ENCODE results near the gene CNPY4. TPM values are rescaled to one million over a fixed set of nuclear protein-coding genes. Genes with fewer than 3 reads are reported as not detected.
A peak's percentile ranks its signal among the peaks of the same experiment; 100 is the strongest.

Gene CNPY4, protein sequence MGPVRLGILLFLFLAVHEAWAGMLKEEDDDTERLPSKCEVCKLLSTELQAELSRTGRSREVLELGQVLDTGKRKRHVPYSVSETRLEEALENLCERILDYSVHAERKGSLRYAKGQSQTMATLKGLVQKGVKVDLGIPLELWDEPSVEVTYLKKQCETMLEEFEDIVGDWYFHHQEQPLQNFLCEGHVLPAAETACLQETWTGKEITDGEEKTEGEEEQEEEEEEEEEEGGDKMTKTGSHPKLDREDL
- 12.2 and 17.1 TPM in 2 replicates for total RNA-seq (2014; rRNA removed; shearing (Covaris generic))

DNA sequence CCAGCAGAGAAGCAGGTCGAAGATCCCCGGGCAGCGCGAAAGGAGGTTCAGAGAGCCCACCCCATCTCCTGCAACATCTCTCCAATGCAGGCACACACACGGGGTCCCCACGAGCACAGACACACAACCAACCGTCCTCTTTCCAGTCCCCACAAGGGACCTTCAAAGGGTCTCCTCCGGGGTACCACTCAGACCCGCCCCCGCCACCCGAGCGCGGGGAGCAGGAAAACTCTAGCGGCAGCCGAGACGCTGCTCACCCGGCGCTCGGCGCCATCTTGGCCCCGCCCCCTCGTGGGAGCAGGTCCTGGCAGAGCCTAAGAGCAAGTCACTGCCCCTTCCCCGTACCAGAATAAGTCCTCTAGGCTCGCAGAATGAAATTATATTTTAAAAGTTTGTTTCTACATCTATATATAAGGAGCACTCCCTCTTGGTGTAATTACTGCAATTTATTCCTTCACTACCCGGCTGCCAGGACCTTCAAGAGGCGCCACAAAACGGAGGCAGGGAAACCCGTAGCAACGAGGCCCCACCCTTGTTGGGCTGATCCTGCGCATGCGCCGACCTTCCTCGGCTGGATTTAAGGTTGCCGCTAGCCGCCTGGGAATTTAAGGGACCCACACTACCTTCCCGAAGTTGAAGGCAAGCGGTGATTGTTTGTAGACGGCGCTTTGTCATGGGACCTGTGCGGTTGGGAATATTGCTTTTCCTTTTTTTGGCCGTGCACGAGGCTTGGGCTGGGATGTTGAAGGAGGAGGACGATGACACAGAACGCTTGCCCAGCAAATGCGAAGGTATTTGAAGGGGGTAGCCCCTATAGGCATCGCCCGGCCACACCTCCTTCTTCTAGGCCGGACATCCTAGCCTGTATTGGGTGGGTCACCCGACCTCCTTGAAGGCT lies at the start of gene CNPY4, which contains the start of gene TAF6:
TSS of gene CNPY4 (plus strand) at position 563 of the 898 bp plus-strand sequence. CDS start at position 674, 111 bp downstream.
TSS of gene TAF6 (minus strand) at position 287 of the 898 bp plus-strand sequence. CDS start 5,149 bp downstream, outside the sequence.
- Histone ChIP-seq H3K4me3 (ENCODE audit: insufficient read depth, low read depth, low read length) (peak within 1 kb of the TSS; percentile 89), H3K36me3 (replicated peaks; ENCODE audit: control insufficient read depth, insufficient read depth, low read length) (no peaks in the 10 kb centered on the region; the same call in 1 of the 2 replicates), H3K27me3 (ENCODE audit: control insufficient read depth, insufficient read depth, low read length) (no peaks in the 10 kb centered on the region)
- DNase-seq, result peak; percentile 99

DNA sequence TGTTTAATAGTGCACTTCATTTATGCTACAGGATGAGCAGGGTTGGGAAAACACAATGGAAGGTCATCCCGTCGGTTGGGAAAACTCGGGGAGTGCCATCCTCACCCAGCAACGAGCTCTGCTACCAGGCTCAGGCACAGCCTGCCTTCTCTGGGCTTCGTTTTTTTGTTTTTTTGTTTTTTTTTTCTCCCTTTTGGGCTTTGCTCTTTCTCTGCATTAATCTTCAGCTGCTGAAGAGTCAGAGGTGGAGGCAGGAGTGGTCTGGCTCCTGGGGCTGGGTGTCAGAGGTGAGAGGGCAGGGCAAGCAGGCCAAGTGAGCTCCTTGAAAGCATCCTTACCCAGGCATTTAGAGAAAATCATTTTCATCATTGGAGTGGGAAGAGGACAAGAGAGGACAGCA lies 49.4 kb upstream of the CNPY4 start:
- H3K36me3 ChIP-seq (replicated peaks; ENCODE audit: control insufficient read depth, insufficient read depth, low read length), result peaks cover 49% of the 10 kb centered on the region
- no peak for DNase-seq
- H3K4me3 ChIP-seq (ENCODE audit: insufficient read depth, low read depth, low read length), result no peak overlapping the region
- H3K27me3 ChIP-seq (ENCODE audit: control insufficient read depth, insufficient read depth, low read length), result no peaks in the 10 kb centered on the region

DNA sequence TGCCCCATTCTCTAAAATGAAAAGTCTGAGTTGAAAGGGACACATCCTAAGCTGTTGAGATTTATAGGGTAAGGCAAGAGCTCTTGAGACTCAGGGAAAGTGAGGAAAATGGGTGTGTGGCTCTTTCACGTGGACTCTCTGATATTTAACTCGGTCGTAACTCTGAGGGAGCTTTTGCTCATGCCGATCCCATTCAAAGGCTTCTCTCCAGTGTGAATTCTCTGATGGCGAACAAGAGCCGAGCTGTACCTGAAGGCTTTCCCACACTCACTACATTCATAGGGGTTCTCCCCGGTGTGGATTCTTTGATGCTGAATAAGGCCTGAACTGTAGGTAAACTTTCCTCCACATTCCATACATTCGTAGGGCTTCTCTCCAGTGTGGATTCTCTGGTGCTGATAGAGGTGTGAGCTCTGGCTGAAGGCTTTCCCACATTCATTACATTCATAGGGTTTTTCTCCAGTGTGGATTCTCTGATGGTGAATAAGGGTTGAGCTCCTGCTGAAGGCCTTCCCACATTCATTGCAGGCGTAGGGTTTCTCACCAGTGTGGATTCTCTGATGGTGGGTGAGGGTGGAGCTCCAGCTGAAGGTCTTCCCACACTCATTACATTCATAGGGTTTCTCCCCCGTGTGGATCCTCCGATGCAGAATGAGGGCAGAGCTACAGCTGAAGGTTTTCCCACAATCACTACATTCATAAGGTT lies 48.3 kb upstream of the CNPY4 start:
- Histone ChIP-seq H3K4me3 (ENCODE audit: insufficient read depth, low read depth, low read length) (no peak overlapping the region), H3K27me3 (ENCODE audit: control insufficient read depth, insufficient read depth, low read length) (no peaks in the 10 kb centered on the region), H3K36me3 (replicated peaks; ENCODE audit: control insufficient read depth, insufficient read depth, low read length) (peaks cover 59% of the 10 kb centered on the region)
- no peak for DNase-seq

DNA sequence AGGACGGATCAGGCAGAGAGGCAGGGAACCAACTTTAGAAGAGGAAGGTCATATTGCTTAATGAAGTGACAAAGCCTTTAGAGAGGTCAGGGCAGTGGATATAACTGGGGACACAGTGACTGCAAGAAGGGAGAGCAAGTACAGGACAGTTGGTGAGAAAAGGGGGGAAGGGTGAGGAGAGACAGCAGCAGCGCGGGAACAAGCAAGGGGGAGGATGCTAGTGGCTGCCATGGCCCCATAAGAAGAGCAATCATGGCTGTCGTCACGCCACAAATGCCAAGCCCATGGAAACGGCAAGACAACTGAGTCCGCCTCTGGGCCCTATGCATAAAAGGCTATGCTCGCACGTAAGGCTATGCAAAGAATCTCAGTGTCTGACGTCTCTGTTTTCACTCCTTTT lies 47.0 kb upstream of the CNPY4 start:
- no peaks in the 10 kb centered on the region for H3K27me3 ChIP-seq (ENCODE audit: control insufficient read depth, insufficient read depth, low read length)
- no peak for DNase-seq
- H3K4me3 ChIP-seq (ENCODE audit: insufficient read depth, low read depth, low read length), result no peak overlapping the region
- H3K36me3 ChIP-seq (replicated peaks; ENCODE audit: control insufficient read depth, insufficient read depth, low read length), result peaks cover 66% of the 10 kb centered on the region

DNA sequence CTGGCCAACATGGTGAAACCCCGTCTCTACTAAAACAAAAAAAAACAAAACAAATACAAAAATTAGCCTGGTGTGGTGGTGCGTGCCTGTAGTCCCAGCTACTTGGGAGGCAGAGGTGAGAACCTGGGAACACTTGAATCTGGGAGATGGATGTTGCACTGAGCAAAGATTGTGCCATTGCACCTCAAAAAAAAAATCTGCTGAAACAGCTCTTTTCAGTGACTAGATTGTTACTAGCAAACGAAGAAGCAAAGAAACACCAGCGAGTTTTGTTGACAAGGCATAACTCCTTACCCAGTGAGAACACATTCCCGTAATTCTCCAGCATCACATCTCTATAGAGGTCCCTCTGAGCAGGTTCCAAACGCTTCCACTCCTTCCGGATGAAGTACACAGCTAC lies 44.6 kb upstream of the CNPY4 start:
- DNase-seq, result no peak
- Histone ChIP-seq H3K36me3 (replicated peaks; ENCODE audit: control insufficient read depth, insufficient read depth, low read length) (peaks cover 80% of the 10 kb centered on the region), H3K27me3 (ENCODE audit: control insufficient read depth, insufficient read depth, low read length) (no peaks in the 10 kb centered on the region), H3K4me3 (ENCODE audit: insufficient read depth, low read depth, low read length) (no peak overlapping the region)

DNA sequence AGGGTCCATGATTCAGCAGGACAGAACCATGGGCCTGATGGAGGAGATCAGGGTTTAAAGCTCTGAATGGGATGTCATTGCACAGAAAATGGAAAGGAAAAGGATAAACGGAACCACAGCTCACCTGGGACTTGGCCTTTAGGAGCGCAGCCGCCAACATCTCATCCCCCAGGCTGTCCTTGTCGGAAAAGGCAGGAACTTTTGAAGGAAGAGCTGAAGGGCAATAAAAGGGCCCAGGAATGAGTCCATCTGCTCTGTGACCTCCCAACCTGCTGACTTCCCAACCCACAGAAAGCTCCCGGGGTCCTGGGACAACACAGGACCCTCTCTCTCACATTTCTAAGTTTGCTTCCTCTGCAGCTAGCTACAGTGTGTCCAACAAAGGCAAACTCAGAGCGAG lies 44.0 kb upstream of the CNPY4 start:
- Histone ChIP-seq H3K27me3 (ENCODE audit: control insufficient read depth, insufficient read depth, low read length) (no peaks in the 10 kb centered on the region), H3K36me3 (replicated peaks; ENCODE audit: control insufficient read depth, insufficient read depth, low read length) (peaks cover 75% of the 10 kb centered on the region), H3K4me3 (ENCODE audit: insufficient read depth, low read depth, low read length) (no peak overlapping the region)
- DNase-seq, result no peak

DNA sequence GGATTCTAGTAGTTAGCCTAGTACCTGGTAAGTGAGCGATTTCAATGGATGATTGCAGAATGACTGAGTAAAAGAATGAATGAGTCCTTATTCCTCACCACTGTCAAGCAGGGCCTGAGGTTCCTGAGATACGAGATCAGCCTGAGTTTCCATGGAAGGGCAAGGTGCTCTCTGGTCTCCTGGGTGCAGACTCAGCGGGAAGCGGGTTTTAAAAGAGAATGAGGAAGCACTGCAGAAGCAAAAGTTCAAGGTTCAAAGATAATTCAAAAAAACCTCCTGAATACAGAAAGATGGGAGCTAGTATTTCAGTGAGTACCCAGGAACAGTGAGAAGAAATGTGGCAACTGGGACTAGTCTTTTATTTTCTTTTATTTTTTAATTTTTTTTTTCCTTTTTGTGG lies 42.2 kb upstream of the CNPY4 start:
- Histone ChIP-seq H3K36me3 (replicated peaks; ENCODE audit: control insufficient read depth, insufficient read depth, low read length) (peaks cover 57% of the 10 kb centered on the region), H3K27me3 (ENCODE audit: control insufficient read depth, insufficient read depth, low read length) (no peaks in the 10 kb centered on the region), H3K4me3 (ENCODE audit: insufficient read depth, low read depth, low read length) (no peak overlapping the region)
- DNase-seq, result no peak

DNA sequence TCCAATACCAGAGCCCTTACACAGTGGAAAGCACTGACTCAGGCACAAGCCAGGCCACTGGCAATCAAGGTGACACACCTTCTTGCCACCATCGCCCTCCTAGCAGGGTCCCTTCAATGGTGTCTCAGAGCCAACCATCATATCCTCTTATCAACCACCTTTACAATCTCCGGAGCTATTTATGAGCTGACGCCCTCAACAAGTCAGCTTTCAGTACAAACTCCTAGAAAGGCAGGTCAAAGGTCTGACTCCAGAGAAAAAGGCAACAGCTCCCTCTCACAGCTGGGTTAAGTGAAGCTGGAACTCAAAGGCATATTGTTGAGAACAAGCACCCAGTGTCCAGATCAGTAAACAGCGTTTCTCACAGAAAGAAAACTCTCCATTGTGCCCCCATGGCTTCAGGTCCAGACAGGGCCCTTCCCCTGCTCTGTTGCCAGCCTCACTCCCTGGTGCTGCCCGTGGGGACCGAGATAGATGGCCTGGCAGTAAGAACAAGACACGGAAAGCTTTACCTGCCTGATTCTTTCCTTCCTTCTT lies 40.3 kb upstream of the CNPY4 start:
- no peak for DNase-seq
- H3K4me3 ChIP-seq (ENCODE audit: insufficient read depth, low read depth, low read length), result no peak overlapping the region
- peaks cover 41% of the 10 kb centered on the region for H3K36me3 ChIP-seq (replicated peaks; ENCODE audit: control insufficient read depth, insufficient read depth, low read length)
- no peaks in the 10 kb centered on the region for H3K27me3 ChIP-seq (ENCODE audit: control insufficient read depth, insufficient read depth, low read length)

DNA sequence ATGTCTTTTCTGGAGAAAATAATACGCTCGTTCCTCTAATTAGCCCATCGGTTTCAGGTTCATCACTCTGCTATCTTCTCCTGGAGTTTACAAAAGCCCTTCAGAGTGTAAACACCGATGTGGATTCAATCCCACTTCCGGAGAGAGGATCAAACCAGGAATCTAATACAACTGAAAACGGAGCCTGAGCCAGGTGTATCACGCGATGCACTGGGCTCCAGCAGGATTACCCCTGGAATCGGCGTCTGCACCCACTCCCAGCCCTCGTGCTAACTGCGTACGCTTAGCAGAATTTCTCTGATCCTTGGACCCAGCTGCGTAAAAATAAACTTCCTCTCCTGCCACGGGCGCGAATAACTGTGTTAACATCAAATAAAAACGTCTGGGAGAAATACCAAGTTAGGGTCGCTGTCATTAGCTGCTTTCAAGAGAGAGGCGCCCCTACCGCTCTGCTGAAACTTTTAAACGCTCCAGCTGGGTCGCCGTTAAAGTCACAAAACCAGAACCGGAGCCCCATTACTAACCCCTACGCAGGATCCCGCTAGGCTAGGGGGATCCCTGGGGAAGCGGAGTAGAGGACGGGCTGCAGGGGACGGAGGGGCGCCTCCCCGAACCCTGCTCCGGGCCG lies 38.4 kb upstream of the CNPY4 start:
- Histone ChIP-seq H3K4me3 (ENCODE audit: insufficient read depth, low read depth, low read length) (peak overlapping the region; percentile 91), H3K36me3 (replicated peaks; ENCODE audit: control insufficient read depth, insufficient read depth, low read length) (peaks cover 23% of the 10 kb centered on the region), H3K27me3 (ENCODE audit: control insufficient read depth, insufficient read depth, low read length) (no peaks in the 10 kb centered on the region)
- DNase-seq, result peak; percentile 57

DNA sequence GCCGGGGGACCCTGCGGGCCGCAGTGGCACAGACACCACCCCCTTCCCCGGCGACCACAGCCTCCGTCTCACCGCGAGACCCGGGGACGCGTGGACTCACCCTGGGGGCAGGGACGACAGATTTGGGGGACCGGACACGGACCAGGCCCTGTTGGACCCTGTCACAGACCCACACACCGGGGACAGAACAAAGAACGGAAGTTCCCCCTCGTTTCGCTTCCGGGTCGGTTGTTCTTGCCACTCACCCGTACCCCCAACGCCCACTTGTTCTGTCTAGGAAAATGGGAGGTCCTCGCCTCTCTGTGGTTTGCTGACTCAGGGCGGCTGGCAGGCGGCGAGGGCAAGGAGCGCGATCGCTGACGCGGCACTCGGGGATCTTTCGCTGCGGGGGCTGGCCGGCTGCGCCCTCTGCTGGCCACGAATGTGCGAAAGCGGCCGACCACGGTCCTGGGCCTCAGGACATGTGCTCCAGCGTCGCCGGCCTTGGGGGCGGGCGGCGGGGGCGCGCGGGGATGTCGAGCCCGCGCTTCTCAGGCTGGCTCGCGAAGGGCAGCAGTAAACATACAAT lies 37.8 kb upstream of the CNPY4 start, which contains the start of gene ZNF3:
TSS of gene ZNF3 (minus strand) at position 189 of the 568 bp plus-strand sequence. CDS start 4,366 bp downstream, outside the sequence.
- peaks cover 20% of the 10 kb centered on the region for H3K36me3 ChIP-seq (replicated peaks; ENCODE audit: control insufficient read depth, insufficient read depth, low read length)
- H3K4me3 ChIP-seq (ENCODE audit: insufficient read depth, low read depth, low read length), result peak within 1 kb of the TSS; percentile 91
- no peaks in the 10 kb centered on the region for H3K27me3 ChIP-seq (ENCODE audit: control insufficient read depth, insufficient read depth, low read length)
- peak; percentile 97 for DNase-seq

DNA sequence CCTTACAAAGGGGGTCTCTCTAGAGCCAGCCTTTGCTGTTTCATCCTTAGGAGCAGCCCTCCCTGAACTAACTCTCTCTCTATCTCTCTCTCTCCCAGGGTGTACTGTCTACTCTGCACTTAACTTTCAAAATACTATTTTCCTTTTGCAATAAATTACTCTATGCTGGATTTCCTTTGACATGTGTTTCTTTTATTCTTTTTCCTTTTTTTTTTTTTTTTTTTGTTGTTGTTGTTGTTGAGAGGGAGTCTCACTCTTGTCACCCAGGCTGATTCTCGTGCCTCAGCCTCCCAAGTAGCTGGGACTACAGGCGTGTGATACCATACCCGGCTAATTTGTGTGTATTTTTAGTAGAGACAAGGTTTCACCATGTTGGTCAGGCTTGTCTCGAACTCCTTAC lies 36.5 kb upstream of the CNPY4 start:
- peak; percentile 37 for DNase-seq
- no peak overlapping the region for H3K4me3 ChIP-seq (ENCODE audit: insufficient read depth, low read depth, low read length)
- H3K36me3 ChIP-seq (replicated peaks; ENCODE audit: control insufficient read depth, insufficient read depth, low read length), result peaks cover 14% of the 10 kb centered on the region
- no peaks in the 10 kb centered on the region for H3K27me3 ChIP-seq (ENCODE audit: control insufficient read depth, insufficient read depth, low read length)

DNA sequence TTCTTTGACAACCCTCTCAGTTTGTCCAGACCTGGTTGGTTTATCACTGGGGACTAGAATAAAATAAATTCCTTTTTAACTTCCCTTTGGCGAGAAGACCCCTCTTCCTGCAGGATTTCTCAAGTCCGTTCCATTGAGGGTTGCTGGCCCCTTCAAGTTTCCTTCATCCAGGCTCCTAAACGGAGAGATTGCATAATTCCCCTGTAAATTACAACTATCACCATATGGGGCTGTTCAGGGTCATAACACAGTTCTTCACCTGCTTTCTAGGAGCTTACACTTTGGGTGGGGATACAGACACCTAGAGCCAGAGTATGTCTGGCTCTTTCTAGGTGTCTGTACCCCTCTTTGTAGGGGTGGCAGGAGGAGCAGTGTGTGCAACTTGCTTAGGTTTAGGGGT lies 33.9 kb upstream of the CNPY4 start:
- Histone ChIP-seq H3K4me3 (ENCODE audit: insufficient read depth, low read depth, low read length) (no peak overlapping the region), H3K36me3 (replicated peaks; ENCODE audit: control insufficient read depth, insufficient read depth, low read length) (peaks cover 3% of the 10 kb centered on the region), H3K27me3 (ENCODE audit: control insufficient read depth, insufficient read depth, low read length) (no peaks in the 10 kb centered on the region)
- no peak for DNase-seq

DNA sequence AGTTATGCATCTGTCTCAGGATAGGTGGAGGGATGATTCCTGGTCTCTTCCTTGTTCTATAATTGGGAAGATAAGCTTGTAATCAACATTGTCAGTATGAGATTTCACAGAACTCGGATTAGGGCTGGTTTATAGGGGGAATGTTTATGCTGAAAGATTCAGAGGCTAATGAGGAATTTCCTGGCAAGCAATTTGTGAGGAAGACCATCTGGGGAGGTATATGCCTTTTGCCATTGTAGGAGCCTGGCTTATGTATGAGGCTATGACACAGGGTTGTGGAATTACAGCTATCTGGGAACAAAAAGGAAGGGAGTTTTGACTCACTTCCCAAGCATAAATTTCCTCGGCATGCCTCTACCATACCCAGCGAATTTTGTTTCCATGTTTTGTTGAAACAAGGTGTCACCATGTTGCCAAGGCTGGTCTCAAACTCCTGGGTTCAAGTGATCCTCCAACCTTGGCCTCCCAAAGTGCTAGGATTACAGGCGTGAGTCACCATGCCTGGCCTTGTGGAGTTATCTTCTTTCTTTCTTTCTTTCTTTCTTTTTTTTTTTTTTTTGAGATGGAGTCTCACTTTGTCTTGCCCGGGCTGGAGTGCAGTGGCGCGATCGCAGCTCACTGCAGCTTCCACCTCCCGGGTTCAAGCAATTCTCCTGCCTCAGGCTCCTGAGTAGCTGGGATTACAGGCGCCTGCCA lies 32.2 kb upstream of the CNPY4 start:
- DNase-seq, result no peak
- Histone ChIP-seq H3K4me3 (ENCODE audit: insufficient read depth, low read depth, low read length) (no peak overlapping the region), H3K36me3 (replicated peaks; ENCODE audit: control insufficient read depth, insufficient read depth, low read length) (peaks cover 12% of the 10 kb centered on the region), H3K27me3 (ENCODE audit: control insufficient read depth, insufficient read depth, low read length) (no peaks in the 10 kb centered on the region)

Measured in H7 (cell line).